Esophagus squamous epithelium (tissue), 5 donors: ENCODE measurements around the gene TIMM22. TPM values are rescaled to one million over a fixed set of nuclear protein-coding genes. Genes with fewer than 3 reads are reported as not detected.
A peak's percentile ranks its signal among the peaks of the same experiment; 100 is the strongest.
"Not testable (repeated sequence)": the region's sequence is repeated elsewhere in the genome, so short reads cannot be mapped to it uniquely, and the experiment has no call there.

Experiments
- DNase-seq: peaks from one replicate; lab custom pipeline; 2025; lab: John Stamatoyannopoulos, UW
- H3K27ac ChIP-seq, 4 donors: fragments of 200-600 bp; sonication (generic); one replicate each; pipeline ENCODE4 v1.5.1; 2016 to 2019; ENCODE audit warnings: mild to moderate bottlenecking in 1 of 4
- H3K27me3 ChIP-seq, 4 donors: fragments of 200-600 bp; sonication (generic); 1 replicate in 3 of 4; 2 replicates in 1 of 4; pipeline versions ENCODE4 v1.5.1 to v1.6.0; 2017 to 2021; ENCODE audit warnings: antibody characterized with exemption in 1 of 4
- H3K36me3 ChIP-seq, 3 donors: fragments of 200-600 bp; sonication (generic); one replicate each; pipeline ENCODE4 v1.5.1; 2016 to 2019
- H3K4me1 ChIP-seq, 3 donors: fragments of 200-600 bp; sonication (generic); one replicate each; pipeline ENCODE4 v1.5.1; 2017 to 2019
- H3K4me3 ChIP-seq, 4 donors: fragments of 200-600 bp; sonication (generic); 1 replicate in 3 of 4; 2 replicates in 1 of 4; pipeline ENCODE4 v1.5.1; 2016 to 2019; ENCODE audit warnings: mild to moderate bottlenecking in 2 of 4, moderate library complexity in 1 of 4
- H3K9me3 ChIP-seq, 3 donors: fragments of 200-600 bp; sonication (generic); one replicate each; pipeline ENCODE4 v1.5.1; 2016 to 2019
- CTCF ChIP-seq, 6 experiments: fragments of 450-650 bp in 4 of 6; fragments of 200-600 bp in 2 of 6; sonication (generic) in 2 of 6; IDR thresholded peaks; one replicate each; pipeline ENCODE4 v1.5.1; 2016 to 2019; ENCODE audit warnings: antibody characterized with exemption in 6 of 6, mild to moderate bottlenecking in 4 of 6, moderate library complexity in 4 of 6
- POLR2A ChIP-seq, 4 donors: fragments of 450-650 bp; IDR thresholded peaks; one replicate each; pipeline ENCODE4 v1.6.1; 2017; ENCODE audit warnings: antibody characterized with exemption in 4 of 4, mild to moderate bottlenecking in 4 of 4, moderate library complexity in 3 of 4
- WGBS, 2 donors: methylation state at CpG; one replicate each; pipeline ENCODE4 v1.1.5; 2018; 5-methylcytosine and 5-hydroxymethylcytosine counted together
- intact Hi-C: fragments of 100-400 bp; cut with DNase I; formaldehyde crosslinking; loops from one replicate; pipeline ENCODE4 v1.15.0; 2022
- total RNA-seq, 4 donors: library from RNA; depleted of rRNA; stranded (reverse); fragments of >200 nt; gene quantifications; one replicate each; pipeline ENCODE4 v1.1.0, GENCODE V29; 2016
- donor health status: DM: yes; HTN: yes; CAD: no.

Gene TIMM22
- total RNA-seq, 4 donors from 2014 or later, result 7.7 to 18.5 (median 11.8) TPM

- TF ChIP-seq POLR2A (IDR thresholded peaks at IDR 0.05) (no peak), CTCF (IDR thresholded peaks at IDR 0.05) (no peak)
- Histone ChIP-seq H3K4me3 (no peak overlapping the region), H3K27me3 (no peaks in the 10 kb centered on the region), H3K4me1 (peaks cover 8 to 55% (median 17%) of the 10 kb centered on the region in 3 donors), H3K9me3 (no peaks in the 10 kb centered on the region), H3K27ac (peak overlapping the region in 1 of 4 donors; percentile 2), H3K36me3 (peaks cover 12 to 100% (median 18%) of the 10 kb centered on the region in 3 donors)
- no peak for DNase-seq
- intact Hi-C loops, result no loop called here
- 85 to 88% methylated on average over 17 to 19 of the region's 19 CpGs for WGBS, 2 donors
Observed at GRCh38 chr17:1042486-1042885, 45.6 kb downstream of the TIMM22 start.

- H3K27ac ChIP-seq, result peak overlapping the region in 3 of 4 donors; percentile 65 to 82 (median 78)
- peaks cover 8 to 57% (median 17%) of the 10 kb centered on the region in 3 donors for H3K4me1 ChIP-seq
- DNase-seq, result no peak
- 56% methylated on average over 7 of the region's 21 CpGs; no CpG with 5 or more reads in 1 of the 2 donors for WGBS, 2 donors
- TF ChIP-seq POLR2A (IDR thresholded peaks at IDR 0.05), result no peak
- TF ChIP-seq CTCF (IDR thresholded peaks at IDR 0.05), result no peak
- peaks cover 17 to 100% (median 21%) of the 10 kb centered on the region in 3 donors for H3K36me3 ChIP-seq
- intact Hi-C loops, result no loop called here
- H3K4me3 ChIP-seq, result peak overlapping the region in 3 of 4 donors; percentile 3 to 22 (median 15)
- H3K27me3 ChIP-seq, result no peaks in the 10 kb centered on the region
- H3K9me3 ChIP-seq, result no peaks in the 10 kb centered on the region
Observed at GRCh38 chr17:1043601-1044251, 46.8 kb downstream of the TIMM22 start.

- H3K36me3 ChIP-seq, result peaks cover 15 to 100% (median 24%) of the 10 kb centered on the region in 3 donors
- H3K27ac ChIP-seq, result peak overlapping the region in 3 of 4 donors; percentile 65 to 82 (median 78)
- H3K9me3 ChIP-seq, DNase-seq, intact Hi-C loops, H3K4me3 ChIP-seq, H3K27me3 ChIP-seq: not testable (repeated sequence)
- H3K4me1 ChIP-seq, result peaks cover 8 to 49% (median 11%) of the 10 kb centered on the region in 3 donors
- 90 to 93% methylated on average over 12 of the region's 13 CpGs for WGBS, 2 donors
Observed at GRCh38 chr17:1044387-1045009, 47.6 kb downstream of the TIMM22 start.

- H3K9me3 ChIP-seq, result no peaks in the 10 kb centered on the region
- WGBS, 2 donors, result 83 to 93% methylated on average over 8 to 9 of the region's 9 CpGs
- intact Hi-C loops, result no loop called here
- H3K4me1 ChIP-seq, result peaks cover 4 to 40% (median 8%) of the 10 kb centered on the region in 3 donors
- H3K27ac ChIP-seq, result peak overlapping the region in 2 of 4 donors; percentile 5 to 36
- TF ChIP-seq POLR2A (IDR thresholded peaks at IDR 0.05), result no peak
- TF ChIP-seq CTCF (IDR thresholded peaks at IDR 0.05), result no peak
- no peaks in the 10 kb centered on the region for H3K27me3 ChIP-seq
- H3K36me3 ChIP-seq, result peaks cover 24 to 100% (median 24%) of the 10 kb centered on the region in 3 donors
- DNase-seq, result no peak
- no peak overlapping the region for H3K4me3 ChIP-seq
Observed at GRCh38 chr17:1045456-1045855, 48.5 kb downstream of the TIMM22 start.

GRCh38 chr17:1047177-1047878, 50.4 kb downstream of the TIMM22 start:
- Histone ChIP-seq H3K4me3 (no peak overlapping the region), H3K27ac (peak overlapping the region; percentile 42 to 80 (median 67)), H3K27me3 (no peaks in the 10 kb centered on the region), H3K4me1 (peaks cover 4 to 35% (median 8%) of the 10 kb centered on the region in 3 donors), H3K9me3 (no peaks in the 10 kb centered on the region), H3K36me3 (peaks cover 24 to 94% (median 24%) of the 10 kb centered on the region in 3 donors)
- intact Hi-C loops, result no loop called here
- TF ChIP-seq CTCF (IDR thresholded peaks at IDR 0.05) (peak in 1 of 6 experiments; percentile 11), POLR2A (IDR thresholded peaks at IDR 0.05) (no peak)
- DNase-seq, result no peak
- WGBS, 2 donors, result 71 to 78% methylated on average over 8 of the region's 21 CpGs
